ENCODE results near the gene LGR6.
A peak's percentile ranks its signal among the peaks of the same experiment; 100 is the strongest.
"Not testable (repeated sequence)": the region's sequence is repeated elsewhere in the genome, so short reads cannot be mapped to it uniquely, and the experiment has no call there.

The LGR6 gene

DNA sequence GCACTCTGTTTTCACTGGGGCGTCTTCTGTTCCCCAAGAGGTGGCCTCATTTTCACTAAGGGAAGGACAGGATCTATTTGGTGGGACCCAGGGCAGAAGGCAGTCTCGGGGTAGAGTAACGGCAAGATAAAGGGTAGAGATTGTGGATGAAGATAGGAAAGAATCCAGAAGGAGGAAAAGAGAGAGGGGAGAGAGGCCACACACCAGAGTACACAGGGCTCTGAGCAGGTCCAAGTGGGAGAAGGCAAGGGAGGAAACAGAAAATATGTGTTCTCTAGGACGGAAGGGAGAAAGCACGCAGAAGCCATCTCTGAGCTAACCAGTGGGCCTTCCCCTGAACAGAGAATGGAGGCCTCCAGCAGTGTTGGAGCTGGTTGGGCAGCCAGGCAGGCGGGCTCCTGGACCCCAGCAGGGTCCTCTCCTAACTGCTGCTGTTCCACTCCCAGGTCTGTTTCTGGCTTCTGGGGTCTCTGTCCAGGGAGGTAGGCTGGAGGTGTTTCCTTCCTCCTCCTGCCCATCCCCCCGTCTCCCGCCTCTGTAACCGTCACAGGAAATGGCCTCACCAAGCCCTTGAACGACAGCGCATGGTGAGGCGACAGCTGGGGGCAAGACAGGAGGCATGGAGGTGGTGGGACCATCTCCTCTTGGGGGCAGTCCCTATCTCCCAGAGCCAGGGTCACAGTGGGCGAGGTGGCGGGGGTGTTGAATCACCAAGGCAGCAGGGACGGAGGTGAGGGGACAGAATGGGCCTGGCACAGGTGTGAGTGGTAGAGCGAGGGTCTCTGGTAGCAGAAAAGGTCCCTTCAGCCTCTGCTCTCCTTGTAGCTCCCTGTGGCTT is 33.8 kb upstream of the LGR6 start:
- DNase-seq, result no peak

DNA sequence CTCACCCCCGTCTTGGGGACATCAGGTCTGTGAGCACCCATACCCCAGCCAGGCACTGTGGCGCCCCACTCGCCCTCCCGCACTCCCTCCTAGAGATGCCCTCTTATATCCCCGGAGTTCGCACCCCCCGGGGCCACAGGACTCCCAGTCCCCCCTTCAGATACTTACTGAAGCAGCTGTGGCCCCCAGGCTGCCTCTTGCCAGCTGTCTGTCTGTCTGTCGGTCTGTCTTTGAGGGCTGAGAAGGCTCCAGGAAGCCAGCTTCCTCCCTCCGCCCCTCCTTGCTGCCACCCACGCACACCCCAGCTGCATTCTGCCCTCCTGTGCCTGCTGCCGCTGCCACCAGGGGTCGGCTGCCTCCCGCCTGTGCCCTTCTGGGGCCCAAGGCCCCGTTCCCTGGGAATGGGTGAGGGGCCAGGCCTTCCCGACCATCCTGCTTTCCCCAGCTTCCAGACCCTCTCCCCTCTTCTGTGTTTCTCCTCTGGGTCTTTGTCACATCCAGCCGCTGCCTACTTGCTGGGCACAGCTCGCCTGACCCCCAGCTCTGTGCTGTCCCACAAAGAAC is 33.1 kb upstream of the LGR6 start, which contains the start of gene PTPN7:
TSS of gene PTPN7 (minus strand) at position 226 of the 564 bp plus-strand sequence. CDS start 1,200 bp downstream, outside the sequence.
- DNase-seq, result no peak

DNA sequence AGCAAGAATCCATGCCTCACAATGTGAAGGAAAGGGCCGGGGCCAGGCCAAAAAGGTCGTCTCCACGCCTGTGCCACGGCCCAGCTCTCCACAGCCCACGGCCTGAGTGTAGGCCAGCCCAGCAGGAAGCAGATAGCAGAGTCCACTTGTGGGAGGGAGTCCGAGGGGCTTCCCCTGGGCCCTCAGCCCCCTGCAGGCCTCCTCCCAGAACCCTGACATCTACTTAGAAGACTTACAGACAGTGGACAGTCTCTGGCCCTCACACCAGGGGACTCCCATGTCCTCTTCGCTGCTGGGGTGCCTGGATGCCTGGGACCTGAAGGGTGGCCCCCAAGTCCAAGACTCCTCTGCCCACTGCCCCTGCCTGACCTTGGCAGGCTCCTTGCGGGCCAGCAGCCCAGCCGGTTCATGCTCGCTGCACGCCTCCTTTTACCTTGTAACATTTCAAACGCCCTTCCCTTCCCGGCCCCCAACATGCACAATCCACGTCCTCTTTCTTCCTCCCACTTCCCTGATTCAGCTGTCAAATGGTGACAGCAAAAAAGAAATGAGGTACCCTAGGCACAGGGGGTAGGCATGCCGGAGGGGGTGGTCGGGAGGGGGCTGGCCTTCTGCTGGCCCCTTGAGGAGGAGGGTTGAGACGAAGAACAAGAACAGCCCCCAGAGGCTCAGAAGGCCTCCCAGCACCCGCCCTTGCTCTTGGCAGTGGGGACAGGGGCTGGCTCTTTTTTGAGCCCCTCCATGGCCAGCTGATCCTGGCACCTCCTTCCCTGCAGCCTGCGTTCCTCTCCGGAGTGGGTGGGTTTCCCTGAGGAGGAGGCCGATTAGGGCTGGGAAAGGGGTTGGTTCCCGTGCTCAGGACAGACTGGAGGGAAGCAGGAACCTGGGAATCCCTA is 32.2 kb upstream of the LGR6 start:
- no peak for DNase-seq

DNA sequence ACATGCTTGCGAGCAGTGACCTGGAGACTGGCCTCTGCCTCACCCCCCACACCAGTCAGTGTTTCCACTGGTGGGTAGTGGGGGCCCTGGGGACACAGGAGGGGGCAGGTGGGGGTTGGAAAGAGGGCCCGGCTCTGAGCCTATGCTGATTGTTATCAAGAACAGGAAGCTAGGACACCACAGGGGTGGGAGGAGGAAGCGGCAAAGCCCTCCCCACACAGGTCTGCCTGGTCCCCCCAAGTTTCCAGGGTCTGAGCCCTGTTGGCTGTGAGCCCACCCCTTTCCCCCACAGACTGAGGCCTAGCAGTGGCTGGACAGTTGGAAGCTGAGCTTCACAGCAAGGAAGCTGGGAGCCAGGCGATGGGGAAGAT is 31.6 kb upstream of the LGR6 start:
- DNase-seq, result no peak

DNA sequence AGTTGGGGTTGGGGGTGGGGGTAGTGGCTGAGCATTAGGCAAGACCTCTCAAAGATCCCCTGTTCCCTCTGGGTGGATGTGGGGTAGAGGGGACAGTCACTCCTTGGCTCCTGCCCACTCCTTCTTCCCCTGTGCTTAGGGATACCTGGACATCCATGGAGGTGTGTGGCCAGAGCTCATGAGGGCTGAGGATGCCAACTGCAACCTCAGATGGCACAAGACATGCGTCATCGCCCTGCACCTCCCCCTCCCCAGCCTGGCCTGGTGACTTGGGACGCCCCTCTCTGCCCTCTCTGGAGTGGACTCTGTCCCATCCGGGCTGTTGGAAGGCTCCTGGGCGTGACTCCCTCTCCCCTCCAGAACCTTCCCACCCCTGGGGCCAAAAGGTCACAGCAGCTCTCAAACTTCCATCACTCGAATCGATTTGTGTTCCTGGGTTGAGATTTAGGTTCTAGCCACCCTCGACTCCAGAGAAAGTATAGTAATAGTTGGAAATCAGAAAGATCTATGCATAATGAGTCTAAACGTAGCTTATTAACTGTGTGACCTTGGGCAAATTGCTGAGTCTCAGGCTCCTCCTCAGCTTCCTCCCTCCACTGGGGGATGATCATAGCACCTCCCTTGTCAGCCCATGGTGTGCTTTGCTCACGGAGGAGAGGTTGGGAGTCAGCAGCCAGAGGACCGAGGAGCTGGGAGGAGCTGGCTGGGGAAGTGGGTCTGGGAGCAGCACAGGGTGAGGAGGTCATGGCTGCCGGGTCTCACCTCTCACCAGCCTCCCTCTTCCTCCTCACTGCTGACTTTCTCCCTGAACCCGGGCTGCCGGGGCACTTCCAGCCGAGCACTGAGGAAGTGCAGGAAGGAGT is 30.9 kb upstream of the LGR6 start:
- DNase-seq, result no peak

DNA sequence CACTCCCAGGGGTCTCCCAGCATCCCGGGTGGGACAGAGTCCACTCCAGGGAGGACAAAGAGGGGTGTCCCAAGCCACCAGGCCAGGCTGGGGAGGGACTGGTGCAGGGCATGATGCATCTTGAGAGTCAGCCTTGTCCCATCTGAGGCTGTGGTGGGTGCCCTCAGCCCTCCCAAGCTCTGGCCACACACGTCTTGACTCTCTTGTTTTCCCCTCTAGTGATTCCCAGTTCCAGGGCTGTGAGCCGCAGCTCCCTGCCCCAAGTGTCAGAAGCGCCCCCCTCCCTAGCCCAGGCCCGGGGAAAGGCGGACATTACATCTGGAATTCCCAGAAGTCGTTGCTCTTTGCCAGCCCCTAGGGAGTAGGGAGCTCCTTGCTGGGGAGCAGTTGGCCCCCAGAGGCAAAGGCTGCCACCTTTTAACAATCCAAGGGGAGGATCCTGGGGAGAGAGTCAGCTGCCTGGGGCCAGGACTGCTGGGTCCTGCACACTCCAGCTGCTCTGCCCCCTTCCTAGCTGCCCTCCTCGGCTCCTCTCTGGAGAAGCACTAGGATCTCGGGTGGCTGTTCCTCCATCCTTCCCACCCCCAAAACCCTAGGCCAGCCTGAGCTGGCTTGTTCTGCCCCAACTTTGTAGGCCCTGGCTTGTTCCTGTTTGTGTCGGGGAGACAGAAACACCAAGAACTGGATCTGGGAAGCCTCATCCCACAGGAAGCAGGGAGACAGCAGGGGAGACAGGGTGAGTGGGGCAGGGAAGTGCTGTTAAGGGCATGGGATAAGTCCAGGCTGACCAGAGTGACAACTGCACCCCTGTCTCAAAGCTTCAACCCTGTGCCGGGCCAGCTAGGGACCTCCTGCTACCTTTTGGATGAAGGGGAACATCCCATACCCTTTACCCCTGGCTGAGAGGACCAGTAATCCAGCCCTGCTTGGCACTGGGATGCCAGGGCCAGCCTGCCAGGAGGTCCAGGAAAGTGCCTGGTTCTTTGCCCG is 30.0 kb upstream of the LGR6 start:
- no peak for DNase-seq

DNA sequence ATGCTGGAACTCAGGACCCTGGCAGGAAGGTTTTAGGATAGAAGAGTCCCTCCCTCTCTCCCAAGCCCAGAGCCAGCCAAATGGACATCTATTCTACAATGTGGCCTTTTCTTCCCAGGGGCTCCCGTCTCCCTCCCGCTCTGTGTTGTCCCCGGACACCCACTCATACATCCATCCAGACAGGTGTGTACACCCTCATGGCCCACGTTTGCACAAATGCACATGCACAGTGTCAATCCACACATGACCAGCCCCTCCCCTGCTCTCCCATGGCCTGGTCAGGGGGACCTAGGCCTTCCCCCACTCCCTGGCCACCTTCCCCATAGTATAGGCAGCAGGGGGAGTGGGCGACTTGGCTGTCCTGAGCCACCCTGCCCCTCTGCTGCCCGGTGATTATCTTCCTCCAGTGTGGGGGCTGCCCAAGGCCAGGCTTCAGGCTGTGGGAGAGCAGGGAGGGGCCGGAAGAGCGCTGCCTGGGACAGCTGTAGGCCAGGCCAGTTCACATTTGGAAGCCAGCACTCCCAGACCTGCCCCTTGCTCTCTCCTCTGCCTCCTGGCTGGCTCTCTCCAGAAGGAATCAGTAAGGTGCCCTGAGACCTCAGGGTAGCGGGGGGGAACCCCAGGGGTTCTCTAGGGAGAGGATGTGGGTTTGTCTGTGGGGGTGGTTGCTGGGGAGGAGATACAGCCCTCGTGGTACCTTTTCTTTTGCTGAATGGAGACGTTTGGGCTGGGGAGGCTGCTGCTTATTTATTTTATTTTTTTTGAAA is 29.1 kb upstream of the LGR6 start:
- no peak for DNase-seq

DNA sequence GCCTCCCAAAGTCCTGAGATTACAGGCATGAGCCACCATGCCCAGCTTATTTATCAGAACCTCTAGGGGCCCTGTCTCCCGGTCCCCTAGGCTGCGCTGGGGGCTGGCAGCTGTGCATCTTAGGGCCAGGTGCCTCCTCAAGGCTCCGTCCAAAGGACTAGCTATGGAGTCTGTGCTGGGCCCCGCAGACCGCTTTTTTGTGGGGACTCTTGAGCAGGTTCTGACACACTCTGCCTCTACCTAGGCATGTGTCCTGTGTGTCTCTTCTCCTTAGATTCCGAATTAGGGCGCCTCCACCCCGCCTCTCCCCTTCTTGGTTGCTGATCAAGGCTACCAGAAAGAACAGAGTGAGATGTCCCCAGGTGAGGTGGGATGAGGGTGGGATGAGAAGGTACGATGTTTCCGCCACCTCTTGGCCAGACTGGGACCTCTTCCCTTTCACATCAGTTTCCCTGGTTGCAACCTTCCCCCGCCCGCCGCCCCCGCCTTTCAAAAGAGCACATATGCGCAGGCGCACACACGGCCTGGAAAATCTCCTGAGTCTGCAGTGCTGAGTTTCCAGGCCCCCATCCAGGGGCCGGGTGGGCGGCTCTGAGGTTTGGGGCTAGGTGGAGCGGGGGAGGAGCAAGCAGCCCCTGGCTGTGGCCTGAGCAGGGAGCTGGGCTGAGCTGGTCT is 28.2 kb upstream of the LGR6 start:
- DNase-seq, result no peak

DNA sequence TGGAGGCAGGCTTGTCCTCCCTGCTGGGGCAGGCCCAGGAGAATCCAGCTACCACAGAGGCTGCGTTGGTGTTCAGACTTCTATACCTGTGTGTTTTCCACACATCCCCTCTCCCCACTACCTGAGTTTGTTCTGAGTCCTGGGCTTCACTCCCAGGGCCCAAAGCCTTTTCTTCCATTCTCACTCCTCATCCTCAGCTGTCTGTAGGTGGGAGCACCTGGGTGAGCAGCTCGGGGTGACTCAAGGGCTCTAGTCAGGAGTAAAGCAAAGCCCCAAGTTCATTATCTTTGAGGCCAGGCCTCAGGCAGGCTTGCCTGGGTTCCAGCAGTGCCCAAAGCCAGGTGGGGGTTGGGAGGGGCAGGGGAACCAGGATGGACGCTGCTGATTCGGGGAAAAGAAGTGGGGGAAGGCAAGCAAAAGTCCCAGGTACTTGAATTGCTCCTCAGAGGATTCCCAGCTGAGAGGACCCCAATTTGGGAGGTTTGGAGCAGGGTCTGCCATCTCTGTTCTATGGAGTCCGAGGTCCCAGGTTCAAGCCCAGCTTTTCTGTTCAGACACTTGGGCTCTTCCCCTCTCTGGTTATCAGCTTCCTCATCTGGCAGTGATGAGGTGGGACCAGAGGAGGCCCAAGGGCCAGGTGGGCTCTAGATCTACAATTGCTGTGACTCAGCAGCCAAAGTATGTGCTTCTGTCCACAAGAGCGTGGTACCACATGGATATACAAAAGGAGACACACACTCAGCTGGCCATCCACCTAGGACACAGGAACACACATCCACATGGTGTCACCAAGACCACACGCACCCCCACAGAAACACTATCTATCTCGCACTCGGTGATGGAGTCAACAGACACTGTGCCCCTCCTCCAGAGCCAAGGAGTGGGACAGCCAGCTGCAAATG is 27.4 kb upstream of the LGR6 start:
- no peak for DNase-seq

DNA sequence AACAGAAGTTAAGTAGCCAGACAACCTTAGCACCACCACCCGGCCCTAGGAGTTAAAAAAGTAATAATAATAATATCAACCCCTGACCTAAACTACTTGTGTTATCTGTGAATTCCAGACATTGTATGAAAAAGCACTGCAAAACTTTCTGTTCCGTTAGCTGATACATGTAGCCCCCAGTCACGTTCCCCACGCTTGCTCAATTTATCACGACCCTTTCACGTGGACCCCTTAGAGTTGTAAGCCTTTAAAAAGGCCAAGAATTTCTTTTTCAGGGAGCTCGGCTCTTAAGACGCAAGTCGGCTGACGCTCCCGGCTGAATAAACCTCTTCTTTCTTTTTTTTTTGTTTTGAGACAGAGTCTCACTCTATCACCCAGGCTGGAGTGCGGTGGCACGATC is 26.5 kb upstream of the LGR6 start:
- DNase-seq, result not testable (repeated sequence)

DNA sequence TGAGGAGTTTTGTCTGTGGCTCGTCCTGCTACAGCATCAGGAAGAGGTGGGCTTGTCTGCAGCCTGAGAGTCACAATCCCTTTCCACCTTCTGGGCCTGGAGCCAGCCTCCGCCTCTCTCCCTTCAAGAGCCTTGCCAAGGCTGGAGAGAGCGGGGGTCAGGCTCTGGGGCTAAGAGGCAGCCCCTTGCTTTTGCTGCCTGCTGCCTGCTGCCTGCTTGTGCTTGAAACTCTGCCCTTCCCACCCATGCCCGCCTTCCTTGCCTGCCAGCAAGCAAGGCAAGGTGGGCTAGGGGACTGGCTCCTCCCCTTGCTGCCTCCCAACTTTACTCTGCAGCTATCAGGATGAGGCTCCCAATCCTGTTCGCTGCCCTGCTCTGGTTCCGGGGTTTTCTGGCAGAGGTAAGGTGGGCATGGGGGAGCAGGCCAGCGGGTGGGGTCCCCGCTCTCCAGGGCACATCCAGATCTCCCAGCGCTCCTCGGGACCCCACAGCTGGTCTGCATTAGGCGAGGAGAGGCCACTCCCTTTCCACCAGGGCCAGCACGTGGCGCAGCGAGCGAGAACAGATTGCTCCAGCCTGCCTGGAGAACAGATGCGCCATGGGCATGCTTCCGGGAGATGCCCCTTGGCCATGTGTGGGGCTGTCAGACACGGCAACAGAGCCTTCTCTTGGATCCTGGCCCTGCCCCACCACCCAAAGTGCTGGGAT is 25.7 kb upstream of the LGR6 start:
- peak; percentile 51 for DNase-seq

DNA sequence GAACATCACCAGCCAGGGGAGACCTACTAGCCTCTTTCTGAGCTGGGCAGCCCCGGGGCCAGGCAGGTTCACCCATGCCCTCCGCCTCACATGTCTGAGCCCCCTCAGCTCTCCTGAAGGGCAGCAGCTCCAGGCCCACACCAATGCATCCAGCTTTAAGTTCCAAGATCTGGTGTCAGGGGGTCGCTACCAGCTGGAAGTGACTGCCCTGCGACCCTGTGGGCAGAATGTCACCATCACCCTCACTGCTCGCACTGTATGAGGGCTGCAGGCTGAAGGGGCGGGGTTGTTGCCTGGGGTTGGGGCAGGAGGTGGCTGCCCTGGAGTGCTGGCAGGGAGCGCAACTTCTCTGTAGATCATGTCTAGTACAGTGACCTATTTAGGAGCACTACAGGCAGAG is 24.7 kb upstream of the LGR6 start:
- no peak for DNase-seq

DNA sequence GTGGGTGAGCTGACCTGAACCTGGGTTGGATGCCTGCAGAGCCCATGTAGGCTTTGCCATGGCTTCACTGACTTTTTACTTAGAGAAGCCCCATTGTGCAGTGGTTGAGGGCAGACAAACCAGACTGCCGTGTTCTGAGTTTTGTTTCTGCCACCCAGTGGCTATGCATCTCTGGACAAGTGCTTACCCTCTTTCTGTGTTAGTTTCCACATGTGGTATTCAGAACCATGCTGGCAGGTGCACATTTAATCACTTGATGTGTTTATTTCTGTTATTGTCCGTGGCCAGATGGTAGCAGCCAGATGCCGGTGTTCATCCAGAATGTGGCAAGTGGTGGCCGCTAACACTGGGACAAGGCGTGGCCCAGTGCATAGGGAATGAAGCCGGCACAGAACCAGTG is 22.9 kb upstream of the LGR6 start:
- peak; percentile 57 for DNase-seq

DNA sequence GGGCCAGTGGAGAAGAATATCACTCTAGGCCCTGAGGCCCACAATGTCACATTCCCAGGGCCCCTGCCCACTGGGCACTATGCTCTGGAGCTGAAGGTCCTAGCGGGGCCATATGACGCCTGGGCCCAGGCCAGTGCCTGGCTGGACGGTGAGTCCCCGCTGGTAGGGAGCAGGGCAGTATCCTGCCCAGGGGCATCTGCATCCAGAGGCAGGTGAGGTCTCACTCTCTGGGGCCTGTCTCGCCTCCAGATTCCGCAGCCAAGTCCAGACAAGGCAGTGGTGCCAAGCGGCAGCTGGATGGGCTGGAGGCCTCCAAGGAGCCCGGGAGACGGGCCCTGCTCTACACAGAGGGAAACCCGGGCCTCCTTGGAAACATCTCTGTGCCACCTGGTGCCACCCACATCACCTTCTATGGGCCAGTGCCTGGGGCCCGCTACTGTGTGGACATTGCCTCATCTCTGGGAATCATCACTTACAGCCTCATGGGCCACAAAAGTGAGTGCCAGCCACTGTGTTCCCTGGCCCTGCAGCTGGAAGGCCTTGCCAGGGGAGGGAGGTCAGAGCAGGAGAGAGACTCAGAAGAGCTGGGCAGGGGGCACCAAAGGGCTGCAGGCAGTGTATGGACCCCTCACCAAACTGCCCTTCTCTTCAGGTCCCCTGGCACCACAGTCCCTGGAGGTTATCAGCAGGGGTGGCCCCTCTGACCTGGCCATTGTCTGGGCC is 22.1 kb upstream of the LGR6 start:
- no peak for DNase-seq

DNA sequence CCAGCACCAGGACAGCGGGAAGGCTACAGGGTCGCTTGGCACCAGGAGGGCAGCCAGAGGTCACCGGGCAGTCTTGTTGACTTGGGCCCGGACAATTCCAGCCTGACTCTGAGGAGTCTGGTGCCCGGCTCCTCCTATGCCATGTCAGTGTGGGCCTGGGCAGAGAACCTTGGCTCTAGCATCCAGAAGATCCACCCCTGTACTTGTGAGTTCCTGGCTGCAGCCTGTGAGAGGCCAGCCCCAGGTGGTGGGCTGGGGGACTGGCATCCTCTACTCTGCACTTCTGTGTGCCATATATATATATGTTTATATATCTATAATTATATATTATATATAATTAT is 21.6 kb upstream of the LGR6 start:
- no peak for DNase-seq

DNA sequence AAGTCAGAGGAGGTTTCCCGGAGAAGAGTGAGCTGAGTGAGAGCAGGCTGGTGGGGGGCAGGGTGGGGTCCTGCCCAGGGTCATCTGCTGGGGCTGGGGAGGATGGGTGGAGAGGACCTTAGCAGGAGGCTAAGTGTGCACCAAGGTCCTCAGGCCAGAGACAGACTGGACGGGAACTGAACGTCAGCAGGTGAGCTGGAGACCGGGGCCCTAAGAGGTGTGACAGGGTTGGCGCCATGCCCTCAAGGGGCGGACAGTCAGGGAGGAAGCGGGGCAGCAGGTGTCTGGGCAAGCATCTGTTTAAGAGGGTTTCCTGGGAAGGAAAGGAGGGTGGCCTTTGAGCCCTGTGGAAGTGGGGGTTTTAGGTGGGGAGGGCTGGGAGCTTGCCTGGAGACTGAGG is 19.6 kb upstream of the LGR6 start:
- no peak for DNase-seq

Measured in NCI-H524 treated with DMSO at 0.1 percent for 48 hours (cell line).